22Rv1 (cell line): Measurements from ENCODE around the gene BLTP3A.
"Not testable (repeated sequence)": the region's sequence is repeated elsewhere in the genome, so short reads cannot be mapped to it uniquely, and the experiment has no call there.

Experiments
- H3K27ac ChIP-seq: fragments of 450-650 bp; 2 replicates; pipeline ENCODE4 v1.5.1; 2017
- CTCF ChIP-seq: fragments of 450-650 bp; IDR thresholded peaks from 2 replicates; pipeline ENCODE4 v1.5.1; 2017; ENCODE audit warnings: mild to moderate bottlenecking
- ZFX ChIP-seq: fragments of 450-650 bp; IDR thresholded peaks from 2 replicates; pipeline ENCODE4 v1.6.1; 2017; ENCODE audit warnings: antibody characterized with exemption, borderline replicate concordance

BLTP3A gene

GRCh38 chr6:34810017-34810882, 18.4 kb downstream of the BLTP3A start:
- H3K27ac ChIP-seq, result no peak overlapping the region

DNA sequence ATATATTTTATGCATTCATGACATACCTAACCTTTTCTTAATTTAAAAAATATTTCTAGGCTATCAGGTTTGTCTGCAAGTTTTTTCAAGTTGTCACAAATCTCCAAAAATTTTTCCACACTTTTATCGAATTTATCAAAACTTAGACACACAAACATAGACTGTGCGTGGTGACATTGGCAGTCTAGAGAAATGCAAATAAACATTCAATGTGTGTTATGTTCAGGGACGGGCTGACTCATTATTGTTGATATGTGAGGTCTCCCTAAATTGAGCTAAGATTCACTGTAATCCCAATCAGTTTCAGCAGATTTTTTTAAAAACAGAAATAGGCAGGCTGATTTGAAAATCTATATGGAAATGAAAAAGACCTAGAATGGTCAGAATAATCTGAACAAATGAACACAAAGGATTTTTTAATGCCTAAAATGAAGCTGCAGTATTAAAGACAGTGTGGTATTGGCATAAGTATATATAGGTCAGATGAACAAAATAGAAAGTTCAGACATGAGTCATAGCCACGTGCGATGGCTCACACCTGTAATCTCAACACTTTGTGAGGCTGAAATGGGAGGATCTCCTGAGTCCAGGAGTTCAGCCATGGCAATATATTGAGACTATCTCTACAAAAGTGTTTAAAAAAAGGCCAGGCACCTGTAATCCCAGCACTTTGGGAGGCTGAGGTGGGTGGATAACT, 19.2 kb downstream of the BLTP3A start:
- H3K27ac ChIP-seq, result no peak overlapping the region
- TF ChIP-seq ZFX, result no peak

More at GRCh38 chr6:34810017-34810882, 18.4 kb downstream of the BLTP3A start:
- no peak for TF ChIP-seq CTCF
- no peak for TF ChIP-seq ZFX

DNA sequence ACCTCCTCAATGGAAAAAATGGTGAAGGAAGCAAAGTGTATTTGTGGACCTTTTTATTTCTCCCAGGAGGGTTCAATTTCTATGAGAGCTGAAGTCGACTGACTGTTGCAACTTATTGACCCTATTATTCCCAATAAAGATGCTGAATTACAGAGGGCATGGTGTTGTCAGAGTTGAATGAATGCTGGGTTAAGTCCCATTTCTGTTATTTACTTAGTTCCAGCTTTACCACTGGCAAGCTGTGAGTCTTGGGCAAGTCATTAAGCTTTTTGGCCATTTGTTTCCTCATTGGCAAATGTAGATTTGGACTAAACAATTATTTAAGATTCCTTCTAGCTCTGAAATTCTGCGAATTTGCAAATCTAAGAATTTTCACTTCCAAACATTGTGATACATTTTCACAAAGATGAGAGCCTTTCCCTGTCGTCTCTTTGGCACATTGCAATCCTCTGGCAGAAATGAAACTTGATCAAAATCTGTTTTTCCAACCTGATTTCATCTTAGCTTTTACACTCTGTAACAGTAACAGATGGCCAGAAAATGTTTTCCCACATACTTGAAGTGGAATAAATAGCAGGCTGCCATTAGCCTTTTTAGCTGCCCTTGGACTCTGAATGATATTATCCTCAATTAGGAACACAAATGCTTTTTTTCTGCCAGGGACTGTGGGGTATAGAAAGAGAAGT, 21.3 kb downstream of the BLTP3A start:
- no peak overlapping the region for H3K27ac ChIP-seq
- TF ChIP-seq ZFX (no peak), CTCF (no peak)

DNA sequence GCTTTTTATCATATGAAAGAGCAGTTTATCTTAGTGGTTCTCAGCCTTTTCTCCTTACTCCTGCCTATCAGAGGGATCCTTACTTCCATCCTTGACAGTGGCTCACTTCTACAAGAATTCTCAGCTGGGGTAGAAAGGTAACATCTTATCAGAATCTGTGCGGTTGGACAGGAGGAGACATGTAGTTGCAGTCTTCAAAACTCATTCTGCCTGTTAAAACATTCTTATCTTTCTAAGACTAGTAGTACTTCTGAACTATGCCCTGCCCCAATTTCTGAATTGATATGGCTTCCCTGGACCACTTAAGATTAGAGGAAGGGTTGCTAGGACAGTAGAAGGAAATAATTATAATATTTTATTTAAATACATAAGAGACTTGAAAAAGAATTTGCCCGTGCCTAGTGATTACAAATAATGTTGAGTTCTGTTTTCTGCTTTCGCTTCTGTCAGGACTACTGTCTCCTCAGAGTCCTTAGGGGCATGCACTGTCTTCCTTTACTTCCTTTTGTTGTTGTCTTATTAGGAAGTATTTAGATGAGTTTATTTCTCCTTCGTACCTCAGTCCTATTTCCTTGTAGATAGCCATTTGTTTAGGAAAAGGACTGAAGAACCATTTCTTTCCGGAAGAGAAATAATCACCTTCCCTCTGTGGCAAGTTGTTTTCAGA, 24.9 kb downstream of the BLTP3A start:
- no peak for TF ChIP-seq CTCF
- TF ChIP-seq ZFX, result no peak
- no peak overlapping the region for H3K27ac ChIP-seq

- no peak for TF ChIP-seq ZFX
- no peak for TF ChIP-seq CTCF
- H3K27ac ChIP-seq, result no peak overlapping the region
Measured at GRCh38 chr6:34817446-34817845, 25.6 kb downstream of the BLTP3A start.

GRCh38 chr6:34818872-34819570, 27.1 kb downstream of the BLTP3A start:
- H3K27ac ChIP-seq, result not testable (repeated sequence)

GRCh38 chr6:34819571-34820480, 27.9 kb downstream of the BLTP3A start:
- TF ChIP-seq ZFX (no peak), CTCF (no peak)
- H3K27ac ChIP-seq, result no peak overlapping the region
